ENCODE data around the gene PHACTR3. TPM values are rescaled to one million over a fixed set of nuclear protein-coding genes. Genes with fewer than 3 reads are reported as not detected.

Gene PHACTR3
- total and polyA plus RNA-seq, 10 donors, result 1.4 to 15.0 (median 8.6) TPM

DNA sequence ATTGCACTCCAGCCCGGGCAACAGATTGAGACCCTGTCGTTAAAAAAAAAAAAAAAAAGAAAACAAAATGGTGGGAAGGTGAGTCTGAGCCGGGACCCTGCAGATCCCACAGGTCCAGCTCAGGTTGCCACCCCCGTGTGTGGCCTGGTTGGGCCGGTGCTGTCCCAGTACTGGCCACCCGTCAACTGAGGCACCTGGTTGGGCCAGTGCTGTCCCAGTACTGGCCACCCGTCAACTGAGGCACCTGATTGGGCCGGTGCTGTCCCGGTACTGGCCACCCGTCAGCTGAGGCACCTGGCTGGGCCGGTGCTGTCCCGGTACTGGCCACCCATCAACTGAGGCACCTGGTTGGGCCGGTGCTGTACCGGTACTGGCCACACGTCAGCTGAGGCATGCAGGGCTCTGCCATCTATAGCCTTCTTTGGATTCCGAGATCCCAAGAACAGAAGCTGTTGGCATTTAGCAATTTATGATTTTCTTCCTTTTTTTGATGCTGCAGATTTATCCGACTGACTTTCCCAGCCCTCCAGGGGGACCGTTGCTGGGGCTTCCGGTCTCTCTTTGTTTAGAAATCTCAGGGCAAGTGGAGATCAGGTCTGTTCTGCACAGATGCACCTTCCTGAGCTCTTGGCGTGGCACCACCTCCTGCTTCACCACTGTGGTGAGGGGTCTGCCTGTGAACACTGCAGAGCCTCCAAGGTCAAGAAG lies 215.3 kb downstream of the PHACTR3 start:
- H3K36me3 ChIP-seq, result no peaks in the 10 kb centered on the region
- H3K27me3 ChIP-seq (replicated peaks in 1 of 7), result peaks cover 0 to 17% (median 0%) of the 10 kb centered on the region in 7 donors
- no peak overlapping the region for H3K4me3 ChIP-seq
- intact Hi-C loops (cut with DNase I; ENCODE audit: low total_unique reads), result no loop called here
- 85 to 90% (median 88%) methylated on average over 20 of the region's 20 CpGs for WGBS, 5 donors
- H3K4me1 ChIP-seq, result peaks cover 0 to 5% (median 0%) of the 10 kb centered on the region in 6 donors
- no peaks in the 10 kb centered on the region for H3K9me3 ChIP-seq
- no peak overlapping the region for H3K27ac ChIP-seq
- TF ChIP-seq POLR2AphosphoS5 (IDR thresholded peaks at IDR 0.05) (no peak), POLR2A (IDR thresholded peaks at IDR 0.05) (no peak)
- TF ChIP-seq, protein P1, sequence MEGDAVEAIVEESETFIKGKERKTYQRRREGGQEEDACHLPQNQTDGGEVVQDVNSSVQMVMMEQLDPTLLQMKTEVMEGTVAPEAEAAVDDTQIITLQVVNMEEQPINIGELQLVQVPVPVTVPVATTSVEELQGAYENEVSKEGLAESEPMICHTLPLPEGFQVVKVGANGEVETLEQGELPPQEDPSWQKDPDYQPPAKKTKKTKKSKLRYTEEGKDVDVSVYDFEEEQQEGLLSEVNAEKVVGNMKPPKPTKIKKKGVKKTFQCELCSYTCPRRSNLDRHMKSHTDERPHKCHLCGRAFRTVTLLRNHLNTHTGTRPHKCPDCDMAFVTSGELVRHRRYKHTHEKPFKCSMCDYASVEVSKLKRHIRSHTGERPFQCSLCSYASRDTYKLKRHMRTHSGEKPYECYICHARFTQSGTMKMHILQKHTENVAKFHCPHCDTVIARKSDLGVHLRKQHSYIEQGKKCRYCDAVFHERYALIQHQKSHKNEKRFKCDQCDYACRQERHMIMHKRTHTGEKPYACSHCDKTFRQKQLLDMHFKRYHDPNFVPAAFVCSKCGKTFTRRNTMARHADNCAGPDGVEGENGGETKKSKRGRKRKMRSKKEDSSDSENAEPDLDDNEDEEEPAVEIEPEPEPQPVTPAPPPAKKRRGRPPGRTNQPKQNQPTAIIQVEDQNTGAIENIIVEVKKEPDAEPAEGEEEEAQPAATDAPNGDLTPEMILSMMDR (IDR thresholded peaks at IDR 0.05 in 8 of 11, conservative IDR thresholded peaks at IDR 0.05 in 3 of 11), result no peak
- peak; percentile 29 for DNase-seq

DNA sequence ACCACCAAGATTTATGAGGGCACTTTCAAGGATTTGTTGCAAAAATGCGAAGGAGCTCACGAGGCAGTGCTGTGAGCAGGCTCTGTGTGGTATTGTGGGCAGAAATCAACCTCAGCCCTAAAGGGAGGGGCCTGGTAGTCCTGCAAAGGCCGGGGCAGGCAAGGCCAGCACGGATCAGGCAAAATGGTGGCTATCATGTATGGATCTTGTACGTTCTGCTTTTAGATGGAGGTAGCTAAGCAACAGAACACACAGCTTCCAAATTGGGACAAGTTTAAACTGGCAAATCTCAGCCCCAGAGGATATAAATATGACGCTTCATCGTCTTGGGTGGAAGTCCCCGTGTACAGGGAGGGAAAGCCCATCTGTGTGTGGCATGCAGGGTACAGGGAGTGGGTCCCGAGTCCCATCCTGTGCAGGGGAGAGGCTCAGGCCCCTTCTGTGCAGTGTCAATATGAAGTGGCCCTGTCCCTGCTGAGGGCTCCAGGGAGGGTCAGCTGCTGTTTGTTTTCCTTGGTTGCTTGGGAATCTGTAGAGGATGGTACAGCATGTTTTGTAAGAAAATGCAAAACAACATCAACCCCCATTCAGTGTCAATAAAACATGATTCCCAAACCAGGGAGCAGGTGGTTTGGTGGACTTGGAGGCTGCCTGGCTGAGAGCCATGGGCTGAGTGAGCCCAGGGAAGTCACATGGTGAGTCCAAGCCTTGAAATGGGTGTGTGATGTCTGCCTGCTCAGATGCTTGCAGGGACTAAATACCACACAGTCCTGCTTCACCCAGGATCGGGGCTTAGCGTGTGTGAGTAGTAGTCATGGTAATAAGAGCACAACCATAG lies 216.1 kb downstream of the PHACTR3 start:
- DNase-seq, result peak; percentile 34
- H3K4me3 ChIP-seq, result no peak overlapping the region
- TF ChIP-seq POLR2AphosphoS5 (IDR thresholded peaks at IDR 0.05) (peak in 1 of 3 donors; percentile 38), POLR2A (IDR thresholded peaks at IDR 0.05) (no peak)
- 63 to 81% (median 71%) methylated on average over 11 of the region's 11 CpGs for WGBS, 5 donors
- no peaks in the 10 kb centered on the region for H3K36me3 ChIP-seq
- intact Hi-C loops (cut with DNase I; ENCODE audit: low total_unique reads), result no loop called here
- H3K9me3 ChIP-seq, result no peaks in the 10 kb centered on the region
- peaks cover 0 to 17% (median 0%) of the 10 kb centered on the region in 7 donors for H3K27me3 ChIP-seq (replicated peaks in 1 of 7)
- H3K4me1 ChIP-seq, result peaks cover 0 to 5% (median 0%) of the 10 kb centered on the region in 6 donors
- H3K27ac ChIP-seq, result no peak overlapping the region

DNA sequence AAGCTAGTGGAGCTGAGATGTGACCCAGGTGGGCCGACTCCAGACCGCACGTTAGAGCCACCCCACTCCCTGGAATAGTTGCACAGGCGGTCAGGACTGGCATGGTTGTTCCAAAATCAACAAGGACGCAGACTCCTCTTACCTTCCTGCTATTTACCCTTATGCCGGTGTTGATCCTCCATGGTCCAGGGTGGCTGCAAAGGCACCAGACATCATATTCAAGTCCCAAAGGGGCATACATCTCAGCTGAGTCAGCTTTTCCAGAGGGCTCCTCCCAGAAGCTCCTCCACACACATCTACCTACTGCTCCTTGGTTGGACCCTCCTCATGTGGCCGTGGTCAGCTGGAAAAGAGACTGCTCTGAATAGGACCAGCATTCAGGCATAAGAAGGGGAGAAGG lies 216.9 kb downstream of the PHACTR3 start:
- no peak overlapping the region for H3K4me3 ChIP-seq

DNA sequence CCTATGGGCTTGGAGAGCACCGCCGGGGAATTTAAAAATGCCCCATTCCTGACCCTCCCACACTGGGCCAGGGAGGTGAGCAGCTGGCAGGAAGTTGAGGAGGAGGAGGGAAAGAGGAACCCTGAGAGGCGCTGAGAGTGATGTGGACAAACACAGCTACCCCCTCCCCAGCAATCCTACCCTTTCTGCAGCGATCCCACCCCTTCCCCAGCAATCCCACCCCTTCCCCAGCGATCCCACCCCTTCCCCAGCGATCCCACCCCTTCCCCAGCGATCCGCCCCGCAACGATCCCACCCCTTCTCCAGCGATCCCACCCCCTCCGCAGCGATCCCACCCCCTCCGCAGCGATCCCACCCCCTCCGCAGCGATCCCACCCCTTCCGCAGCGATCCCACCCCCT lies 217.4 kb downstream of the PHACTR3 start:
- no peaks in the 10 kb centered on the region for H3K9me3 ChIP-seq
- no peak for TF ChIP-seq POLR2A (IDR thresholded peaks at IDR 0.05)
- TF ChIP-seq, protein P1 (IDR thresholded peaks at IDR 0.05 in 8 of 11, conservative IDR thresholded peaks at IDR 0.05 in 3 of 11), result no peak
- TF ChIP-seq POLR2AphosphoS5 (IDR thresholded peaks at IDR 0.05), result no peak
- WGBS, 5 donors, result 65 to 95% (median 78%) methylated on average over 4 to 18 of the region's 19 CpGs
- no peak for DNase-seq
- no peak overlapping the region for H3K27ac ChIP-seq
- peaks cover 0 to 17% (median 0%) of the 10 kb centered on the region in 7 donors for H3K27me3 ChIP-seq (replicated peaks in 1 of 7)
- H3K4me3 ChIP-seq, result no peak overlapping the region
- peaks cover 0 to 5% (median 0%) of the 10 kb centered on the region in 6 donors for H3K4me1 ChIP-seq
- H3K36me3 ChIP-seq, result no peaks in the 10 kb centered on the region
- intact Hi-C loops (cut with DNase I; ENCODE audit: low total_unique reads), result no loop called here

More for the DNA sequence above, 216.9 kb downstream of the PHACTR3 start:
- intact Hi-C loops (cut with DNase I; ENCODE audit: low total_unique reads), result no loop called here
- H3K4me1 ChIP-seq, result peaks cover 0 to 5% (median 0%) of the 10 kb centered on the region in 6 donors
- no peak overlapping the region for H3K27ac ChIP-seq
- TF ChIP-seq POLR2AphosphoS5 (IDR thresholded peaks at IDR 0.05), result no peak
- TF ChIP-seq POLR2A (IDR thresholded peaks at IDR 0.05), result no peak
- TF ChIP-seq, protein P1 (IDR thresholded peaks at IDR 0.05 in 8 of 11, conservative IDR thresholded peaks at IDR 0.05 in 3 of 11), result no peak
- H3K9me3 ChIP-seq, result no peaks in the 10 kb centered on the region
- 91 to 94% (median 94%) methylated on average over 7 of the region's 7 CpGs for WGBS, 5 donors
- peaks cover 0 to 17% (median 0%) of the 10 kb centered on the region in 7 donors for H3K27me3 ChIP-seq (replicated peaks in 1 of 7)
- no peaks in the 10 kb centered on the region for H3K36me3 ChIP-seq
- DNase-seq, result peak; percentile 47

Data from spleen (tissue), 11 donors.